ENCODE data around the gene NFS1.

The NFS1 gene

DNA sequence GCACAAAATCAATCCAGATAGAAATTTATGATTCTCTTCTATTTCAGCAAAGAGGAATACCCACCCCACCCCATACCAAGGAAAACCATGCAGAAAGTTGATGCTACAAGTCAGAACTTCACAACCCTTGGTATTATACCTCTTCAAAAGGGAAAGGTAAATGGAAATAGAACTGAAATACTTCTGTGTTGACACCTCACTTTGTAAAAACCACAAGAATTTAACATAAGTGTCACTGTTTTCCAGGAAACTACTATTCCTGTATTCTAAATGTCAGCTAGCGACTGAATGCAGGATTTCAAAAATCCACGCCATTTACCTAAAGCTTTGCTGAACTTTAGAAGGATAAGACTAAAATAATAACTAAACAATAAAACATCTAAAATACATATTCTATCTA is 38.1 kb downstream of the NFS1 start:
- H3K4me1 ChIP-seq (ENCODE audit: control insufficient read depth in 1 of 2, insufficient read depth in 1 of 2, low read depth in 1 of 2, low read length in 1 of 2): peaks cover 53 to 58% of the 10 kb centered on the region in 2 experiments
- no peak overlapping the region for H3K4me3 ChIP-seq (ENCODE audit: low read depth in 1 of 2, low read length in 1 of 2)
- peak overlapping the region; percentile 97 for H3K27ac ChIP-seq
- H3K36me3 ChIP-seq: no peaks in the 10 kb centered on the region
- TF ChIP-seq, protein P1, sequence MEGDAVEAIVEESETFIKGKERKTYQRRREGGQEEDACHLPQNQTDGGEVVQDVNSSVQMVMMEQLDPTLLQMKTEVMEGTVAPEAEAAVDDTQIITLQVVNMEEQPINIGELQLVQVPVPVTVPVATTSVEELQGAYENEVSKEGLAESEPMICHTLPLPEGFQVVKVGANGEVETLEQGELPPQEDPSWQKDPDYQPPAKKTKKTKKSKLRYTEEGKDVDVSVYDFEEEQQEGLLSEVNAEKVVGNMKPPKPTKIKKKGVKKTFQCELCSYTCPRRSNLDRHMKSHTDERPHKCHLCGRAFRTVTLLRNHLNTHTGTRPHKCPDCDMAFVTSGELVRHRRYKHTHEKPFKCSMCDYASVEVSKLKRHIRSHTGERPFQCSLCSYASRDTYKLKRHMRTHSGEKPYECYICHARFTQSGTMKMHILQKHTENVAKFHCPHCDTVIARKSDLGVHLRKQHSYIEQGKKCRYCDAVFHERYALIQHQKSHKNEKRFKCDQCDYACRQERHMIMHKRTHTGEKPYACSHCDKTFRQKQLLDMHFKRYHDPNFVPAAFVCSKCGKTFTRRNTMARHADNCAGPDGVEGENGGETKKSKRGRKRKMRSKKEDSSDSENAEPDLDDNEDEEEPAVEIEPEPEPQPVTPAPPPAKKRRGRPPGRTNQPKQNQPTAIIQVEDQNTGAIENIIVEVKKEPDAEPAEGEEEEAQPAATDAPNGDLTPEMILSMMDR (IDR thresholded peaks at IDR 0.05): no peak
- H3K27me3 ChIP-seq: no peaks in the 10 kb centered on the region
- H3K9me3 ChIP-seq: no peaks in the 10 kb centered on the region

DNA sequence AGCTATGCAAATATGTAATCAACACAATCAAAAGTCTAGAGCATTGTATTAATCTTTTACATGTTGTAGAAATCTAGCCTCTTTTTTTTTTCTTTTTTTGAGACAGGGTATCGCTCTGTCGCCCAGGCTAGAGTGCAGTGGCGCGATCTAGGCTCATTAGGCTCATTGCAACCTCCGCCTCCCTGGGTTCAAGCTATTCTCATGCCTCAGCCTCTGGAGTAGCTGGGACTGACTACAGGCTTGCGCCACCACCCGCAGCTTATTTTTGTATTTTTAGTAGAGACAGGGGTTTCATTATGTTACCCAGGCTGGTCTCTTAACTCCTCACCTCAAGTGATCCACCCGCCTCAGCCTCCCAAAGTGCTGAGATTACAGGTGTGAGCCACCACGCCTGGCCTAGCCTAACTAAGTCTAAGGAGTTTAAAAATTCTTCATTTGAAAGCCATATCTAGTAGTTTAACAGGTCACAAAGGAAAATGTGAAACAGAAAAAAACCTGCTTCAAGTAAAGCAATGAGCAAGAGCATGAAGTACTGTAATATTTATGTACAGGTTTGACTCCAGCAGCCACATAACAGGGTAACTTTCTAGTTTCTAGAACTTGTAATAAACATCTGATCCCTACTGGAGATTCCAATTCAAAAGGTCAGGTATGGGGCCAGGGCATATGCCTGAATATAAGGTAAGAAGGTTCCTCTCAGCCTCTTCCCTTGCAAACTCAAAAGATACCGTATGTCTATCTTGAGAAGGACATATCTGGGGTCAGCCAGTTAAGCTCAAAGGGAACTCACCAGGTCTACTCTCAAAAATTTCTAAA is 38.8 kb downstream of the NFS1 start:
- H3K4me3 ChIP-seq (ENCODE audit: low read depth in 1 of 2, low read length in 1 of 2): no peak overlapping the region
- peak overlapping the region; percentile 97 for H3K27ac ChIP-seq
- H3K4me1 ChIP-seq (ENCODE audit: control insufficient read depth in 1 of 2, insufficient read depth in 1 of 2, low read depth in 1 of 2, low read length in 1 of 2): peaks cover 53 to 57% of the 10 kb centered on the region in 2 experiments

DNA sequence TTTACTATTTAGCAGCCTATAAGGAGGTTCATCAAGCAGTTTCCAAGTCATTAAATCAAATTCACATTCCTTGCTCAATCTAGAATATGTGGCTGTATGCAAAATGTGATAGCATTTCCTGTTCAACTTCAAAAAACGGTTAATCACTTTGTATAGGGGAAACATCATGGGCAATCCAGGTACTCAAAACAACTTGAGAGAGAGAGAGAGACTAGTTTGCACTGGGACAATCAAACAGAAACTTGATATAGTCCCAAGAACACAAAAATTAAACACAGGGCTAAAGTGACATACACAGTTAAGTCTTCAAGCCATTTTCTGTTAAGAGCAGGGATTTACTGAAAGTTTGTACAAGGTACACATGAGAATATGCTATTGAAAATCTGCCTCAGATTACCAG is 41.9 kb downstream of the NFS1 start:
- Histone ChIP-seq H3K4me1 (ENCODE audit: control insufficient read depth in 1 of 2, insufficient read depth in 1 of 2, low read depth in 1 of 2, low read length in 1 of 2) (peaks cover 29 to 31% of the 10 kb centered on the region in 2 experiments), H3K4me3 (ENCODE audit: low read depth in 1 of 2, low read length in 1 of 2) (no peak overlapping the region), H3K9me3 (no peaks in the 10 kb centered on the region), H3K36me3 (peaks cover 29% of the 10 kb centered on the region), H3K27ac (peak overlapping the region; percentile 0), H3K27me3 (no peaks in the 10 kb centered on the region)
- TF ChIP-seq, protein P1 (IDR thresholded peaks at IDR 0.05): no peak

More for the DNA sequence above, 38.8 kb downstream of the NFS1 start:
- Histone ChIP-seq H3K27me3 (no peaks in the 10 kb centered on the region), H3K36me3 (no peaks in the 10 kb centered on the region), H3K9me3 (no peaks in the 10 kb centered on the region)
- TF ChIP-seq, protein P1 (IDR thresholded peaks at IDR 0.05): no peak

DNA sequence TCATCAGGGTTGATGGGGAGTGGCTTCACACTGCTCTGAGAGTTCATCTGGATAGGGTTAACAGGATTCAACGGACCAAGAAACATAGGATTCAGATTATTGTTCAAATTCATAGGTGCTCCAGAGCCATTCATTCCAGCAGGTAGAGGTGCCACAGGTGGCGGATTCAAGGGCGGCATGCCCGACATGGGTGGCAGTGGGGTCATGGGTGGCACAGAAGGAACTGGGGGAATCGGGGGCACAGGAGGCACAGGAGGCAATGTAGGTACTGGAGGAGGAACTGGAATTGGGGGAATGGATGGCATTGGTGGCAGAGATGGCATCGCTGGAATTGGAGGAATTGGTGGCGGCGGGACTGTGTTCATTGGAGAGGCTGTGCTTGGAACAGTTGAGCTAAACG is 44.7 kb downstream of the NFS1 start:
- TF ChIP-seq, protein P1 (IDR thresholded peaks at IDR 0.05): no peak
- Histone ChIP-seq H3K9me3 (no peaks in the 10 kb centered on the region), H3K4me3 (ENCODE audit: low read depth in 1 of 2, low read length in 1 of 2) (no peak overlapping the region), H3K36me3 (peaks cover 42% of the 10 kb centered on the region), H3K27ac (no peak overlapping the region), H3K4me1 (ENCODE audit: control insufficient read depth in 1 of 2, insufficient read depth in 1 of 2, low read depth in 1 of 2, low read length in 1 of 2) (peaks cover 3% of the 10 kb centered on the region in 2 experiments), H3K27me3 (no peaks in the 10 kb centered on the region)

DNA sequence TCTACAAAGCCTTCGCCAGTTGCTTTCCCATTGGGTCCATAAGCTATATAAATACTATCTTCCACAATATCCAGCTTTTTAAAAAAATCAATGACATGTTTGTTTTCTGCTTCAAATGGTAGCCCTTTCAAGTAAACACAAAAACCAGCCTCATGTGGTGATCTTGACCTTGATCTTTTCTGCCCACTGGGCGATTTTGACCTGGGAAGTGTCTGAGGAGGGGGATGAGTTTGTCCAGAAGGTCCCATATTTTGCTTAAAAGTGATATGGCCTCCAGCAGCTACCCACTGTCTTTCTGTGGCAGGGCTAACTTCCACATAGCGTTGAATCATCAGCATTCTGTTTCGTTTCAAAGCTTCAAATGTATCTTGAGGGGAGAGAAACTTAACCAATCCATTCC is 45.3 kb downstream of the NFS1 start:
- no peaks in the 10 kb centered on the region for H3K9me3 ChIP-seq

More for the DNA sequence above, 45.3 kb downstream of the NFS1 start:
- Histone ChIP-seq H3K4me1 (ENCODE audit: control insufficient read depth in 1 of 2, insufficient read depth in 1 of 2, low read depth in 1 of 2, low read length in 1 of 2) (peaks cover 0 to 2% of the 10 kb centered on the region in 2 experiments), H3K36me3 (peaks cover 42% of the 10 kb centered on the region), H3K27me3 (no peaks in the 10 kb centered on the region), H3K4me3 (ENCODE audit: low read depth in 1 of 2, low read length in 1 of 2) (no peak overlapping the region), H3K27ac (no peak overlapping the region)
- TF ChIP-seq, protein P1 (IDR thresholded peaks at IDR 0.05): no peak

All from neutrophil (primary cell).